ENCODE results near the gene LRRC27.
"Not testable (repeated sequence)": the region's sequence is repeated elsewhere in the genome, so short reads cannot be mapped to it uniquely, and the experiment has no call there.

LRRC27 gene

DNA sequence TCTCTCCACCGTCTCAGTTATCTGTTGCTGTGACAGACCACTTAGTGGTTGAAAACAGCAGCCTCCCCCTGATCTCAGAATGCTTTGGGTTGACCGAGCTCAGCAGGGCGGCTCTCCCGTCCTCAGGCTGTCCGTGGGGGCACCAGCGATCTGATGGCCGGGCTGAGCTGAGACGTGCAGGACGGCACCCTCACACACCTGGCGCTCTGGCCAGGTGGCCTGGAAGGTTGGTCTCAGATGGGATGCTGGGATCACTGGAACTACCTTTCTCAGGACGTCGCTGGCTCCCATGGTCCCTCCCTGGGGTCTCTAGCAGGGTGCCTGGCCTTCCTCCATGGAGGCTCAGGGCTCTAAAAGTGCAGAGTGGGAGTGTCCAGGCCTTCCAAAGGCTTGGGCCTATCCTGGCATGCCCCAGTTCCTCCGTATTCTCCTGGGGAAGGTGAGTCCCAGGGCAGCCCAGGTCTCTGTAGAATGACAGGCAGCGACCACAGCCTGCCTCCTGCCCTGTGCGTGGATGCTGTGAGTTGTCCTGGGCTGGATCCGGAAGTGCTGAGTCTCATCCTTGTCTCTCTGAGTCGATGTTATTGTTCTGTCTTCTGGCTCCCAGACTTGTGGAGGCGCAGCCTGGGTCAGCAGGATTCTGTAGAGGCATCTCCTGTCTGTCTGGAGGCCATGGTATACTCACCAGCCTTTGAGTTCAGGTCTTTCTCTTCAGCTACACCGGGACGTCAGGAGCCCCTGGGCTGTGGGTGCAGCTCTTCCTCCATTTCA is 52.8 kb downstream of the LRRC27 start:
- TF ChIP-seq CTCF (IDR thresholded peaks at IDR 0.05): no peak
- no peak for DNase-seq (ENCODE audit: low spot score)

GRCh38 chr10:132385389-132385667 is 53.3 kb downstream of the LRRC27 start:
- H3K27ac ChIP-seq: no peak overlapping the region
- DNase-seq (ENCODE audit: low spot score): no peak
- TF ChIP-seq CTCF (IDR thresholded peaks at IDR 0.05): no peak
- H3K4me3 ChIP-seq: no peak overlapping the region

More for the DNA sequence above, 52.8 kb downstream of the LRRC27 start:
- Histone ChIP-seq H3K27ac (no peak overlapping the region), H3K4me3 (no peak overlapping the region)

DNA sequence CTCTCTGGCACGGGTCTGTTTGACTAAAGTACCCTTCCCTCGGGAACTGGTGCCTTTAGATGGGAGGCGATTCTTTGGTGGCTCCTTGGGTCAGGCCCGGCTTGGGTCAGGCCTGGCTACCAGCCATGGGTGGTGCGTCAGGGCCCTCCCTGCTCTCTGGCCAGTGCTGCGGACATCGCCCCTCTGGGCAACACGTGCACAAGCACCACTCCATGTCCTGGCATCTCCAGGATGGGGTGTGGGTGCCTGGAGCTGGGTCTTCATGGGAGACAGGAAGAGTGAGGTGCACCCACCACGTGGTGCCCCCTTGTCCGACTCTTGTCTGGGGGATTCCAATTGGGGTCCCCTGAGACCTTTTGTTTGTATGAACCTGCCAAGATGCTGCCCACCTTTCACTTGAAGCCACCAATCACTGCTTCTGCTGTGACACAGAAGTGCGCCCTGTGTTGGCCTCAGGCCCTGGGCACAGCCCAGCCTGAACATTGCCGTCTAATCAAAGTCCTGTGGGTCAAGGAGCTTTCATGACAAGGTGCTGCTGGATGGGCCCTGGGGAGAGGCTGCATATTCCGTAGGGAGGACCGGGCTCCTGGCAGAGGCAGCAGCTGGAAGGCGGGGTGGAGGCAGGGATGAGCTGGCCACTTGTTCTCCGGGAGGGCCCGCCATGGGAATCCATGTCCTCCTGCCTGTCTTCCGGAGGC is 53.9 kb downstream of the LRRC27 start:
- H3K4me3 ChIP-seq: no peak overlapping the region
- no peak for DNase-seq (ENCODE audit: low spot score)
- H3K27ac ChIP-seq: no peak overlapping the region
- no peak for TF ChIP-seq CTCF (IDR thresholded peaks at IDR 0.05)

- TF ChIP-seq CTCF (IDR thresholded peaks at IDR 0.05): no peak
- no peak overlapping the region for H3K4me3 ChIP-seq
- H3K27ac ChIP-seq: no peak overlapping the region
- no peak for DNase-seq (ENCODE audit: low spot score)
Observed at GRCh38 chr10:132386419-132386831, 54.4 kb downstream of the LRRC27 start.

DNA sequence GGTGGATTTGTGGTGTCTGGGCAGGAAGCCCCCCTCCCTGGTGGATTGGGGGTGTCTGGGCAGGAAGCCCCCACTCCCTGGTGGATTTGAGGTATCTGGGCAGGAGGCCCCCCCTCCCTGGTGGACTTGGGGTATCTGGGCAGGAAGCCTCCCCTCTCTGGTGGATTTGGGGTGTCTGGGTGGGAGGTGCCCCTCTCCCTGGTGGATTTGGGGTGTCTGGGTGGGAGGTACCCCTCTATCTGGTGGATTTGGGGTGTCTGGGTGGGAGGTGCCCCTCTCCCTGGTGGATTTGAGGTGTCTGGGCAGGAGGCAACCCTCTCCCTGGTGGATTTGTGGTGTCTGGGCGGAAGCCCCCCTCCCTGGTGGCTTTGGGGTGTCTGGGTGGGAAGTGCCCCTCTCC is 54.9 kb downstream of the LRRC27 start:
- not testable (repeated sequence) for DNase-seq (ENCODE audit: low spot score); H3K4me3 ChIP-seq; H3K27ac ChIP-seq

DNA sequence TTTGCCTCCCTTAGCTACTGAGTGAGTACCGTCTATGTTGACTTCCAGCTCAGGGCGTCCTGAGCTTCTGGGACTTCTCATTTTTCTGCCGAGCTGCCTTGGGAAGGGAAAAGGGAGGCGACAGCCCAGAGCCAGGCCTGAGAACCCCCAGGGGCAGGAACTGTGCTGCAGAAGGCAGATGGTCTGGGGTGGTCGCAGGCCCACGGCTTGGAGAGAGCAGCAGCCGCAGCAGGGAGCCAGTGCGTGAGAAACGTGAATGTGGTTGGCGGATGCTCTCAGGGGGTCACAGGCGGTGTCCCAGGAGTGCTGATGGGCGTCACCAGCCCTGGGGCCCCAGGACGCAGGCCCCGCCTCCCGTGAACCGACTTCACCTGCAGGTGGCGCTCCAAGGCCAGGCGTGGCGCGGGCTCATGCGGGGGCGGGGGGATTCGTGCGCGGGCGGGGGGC is 55.8 kb downstream of the LRRC27 start:
- H3K4me3 ChIP-seq: peak overlapping the region; percentile 51
- TF ChIP-seq CTCF (IDR thresholded peaks at IDR 0.05): peak; percentile 44
- peak overlapping the region in 1 of 2 donors; percentile 5 for H3K27ac ChIP-seq
- no peak for DNase-seq (ENCODE audit: low spot score)

GRCh38 chr10:132388891-132389432 is 57.0 kb downstream of the LRRC27 start:
- DNase-seq (ENCODE audit: low spot score): no peak
- Histone ChIP-seq H3K4me3 (no peak overlapping the region), H3K27ac (no peak overlapping the region)
- TF ChIP-seq CTCF (IDR thresholded peaks at IDR 0.05): no peak

All from coronary artery (tissue), 2 donors.